ENCODE results near the gene PLCG2.

DNA sequence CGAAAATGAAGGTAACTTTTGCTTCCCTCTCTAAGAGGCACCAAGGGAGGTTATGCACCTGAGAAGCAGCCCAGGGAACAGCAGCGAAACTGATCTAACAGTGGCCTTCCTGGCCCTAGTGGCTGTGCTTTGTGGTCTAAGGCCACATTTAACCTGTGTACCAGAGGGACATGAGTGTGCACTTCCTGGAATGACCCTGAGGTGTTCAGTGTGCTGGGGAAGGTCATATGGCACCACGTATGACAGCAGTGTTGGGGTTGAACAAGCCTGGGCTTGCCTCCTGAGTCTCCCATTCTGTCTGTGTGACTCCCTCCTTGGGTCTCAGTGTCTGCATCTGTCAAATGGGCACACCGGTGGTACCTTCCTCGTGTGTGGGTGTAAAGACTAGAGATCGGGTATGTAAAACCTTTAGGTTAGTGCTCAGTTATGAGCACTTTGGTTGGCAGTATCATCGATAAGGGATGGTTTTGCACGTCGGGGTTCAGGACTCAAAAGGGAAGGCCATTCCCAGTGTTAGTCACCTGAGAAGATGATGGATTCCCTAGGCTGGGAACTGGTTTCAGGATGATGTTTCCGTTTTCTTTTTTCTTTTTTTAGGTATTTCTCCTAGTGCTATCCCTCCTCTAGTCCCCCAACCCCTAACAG lies 31.9 kb downstream of the PLCG2 start:
- TF ChIP-seq, protein P1, sequence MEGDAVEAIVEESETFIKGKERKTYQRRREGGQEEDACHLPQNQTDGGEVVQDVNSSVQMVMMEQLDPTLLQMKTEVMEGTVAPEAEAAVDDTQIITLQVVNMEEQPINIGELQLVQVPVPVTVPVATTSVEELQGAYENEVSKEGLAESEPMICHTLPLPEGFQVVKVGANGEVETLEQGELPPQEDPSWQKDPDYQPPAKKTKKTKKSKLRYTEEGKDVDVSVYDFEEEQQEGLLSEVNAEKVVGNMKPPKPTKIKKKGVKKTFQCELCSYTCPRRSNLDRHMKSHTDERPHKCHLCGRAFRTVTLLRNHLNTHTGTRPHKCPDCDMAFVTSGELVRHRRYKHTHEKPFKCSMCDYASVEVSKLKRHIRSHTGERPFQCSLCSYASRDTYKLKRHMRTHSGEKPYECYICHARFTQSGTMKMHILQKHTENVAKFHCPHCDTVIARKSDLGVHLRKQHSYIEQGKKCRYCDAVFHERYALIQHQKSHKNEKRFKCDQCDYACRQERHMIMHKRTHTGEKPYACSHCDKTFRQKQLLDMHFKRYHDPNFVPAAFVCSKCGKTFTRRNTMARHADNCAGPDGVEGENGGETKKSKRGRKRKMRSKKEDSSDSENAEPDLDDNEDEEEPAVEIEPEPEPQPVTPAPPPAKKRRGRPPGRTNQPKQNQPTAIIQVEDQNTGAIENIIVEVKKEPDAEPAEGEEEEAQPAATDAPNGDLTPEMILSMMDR (IDR thresholded peaks at IDR 0.05; ENCODE audit: borderline replicate concordance, extremely low read depth, low read length, poor library complexity, severe bottlenecking), result no peak
- no peak for TF ChIP-seq EZH2 (IDR thresholded peaks at IDR 0.05; ENCODE audit: borderline replicate concordance, low read depth, low read length, severe bottlenecking)

Data from DND-41 (cell line).